ENCODE measurements around the gene A1BG.

- TF ChIP-seq SMC3 (IDR thresholded peaks at IDR 0.05) (no peak), RAD21 (conservative IDR thresholded peaks at IDR 0.05 in 1 of 2, IDR thresholded peaks at IDR 0.05 in 1 of 2) (no peak), CTCF (IDR thresholded peaks at IDR 0.05) (no peak), POLR2A (IDR thresholded peaks at IDR 0.05; ENCODE audit: low read length) (no peak), ZNF302 (CRISPR knock-in tag; IDR thresholded peaks at IDR 0.05) (no peak), NFE2L2 (conservative IDR thresholded peaks at IDR 0.05; ENCODE audit: low read length) (no peak), RCOR1 (IDR thresholded peaks at IDR 0.05; ENCODE audit: low read depth, low read length) (no peak), MAZ (IDR thresholded peaks at IDR 0.05; ENCODE audit: borderline replicate concordance, low read depth, low read length) (no peak), HDAC2 (IDR thresholded peaks at IDR 0.05) (no peak), JUNB (IDR thresholded peaks at IDR 0.05) (no peak), CHD2 (IDR thresholded peaks at IDR 0.05; ENCODE audit: low read length, partially characterized antibody) (no peak)
These were observed 48.6 kb downstream of the A1BG start for GRCh38 chr19:58304748-58305064.
